ENCODE results near the gene GOLGA2. TPM values are rescaled to one million over a fixed set of nuclear protein-coding genes. Genes with fewer than 3 reads are reported as not detected.

Gene GOLGA2
- total and polyA plus RNA-seq, 2 of the 13 experiments (the other 11 are each of a cell fraction or from before 2014, with no cell fraction given) = 45.3 to 45.8 TPM

DNA sequence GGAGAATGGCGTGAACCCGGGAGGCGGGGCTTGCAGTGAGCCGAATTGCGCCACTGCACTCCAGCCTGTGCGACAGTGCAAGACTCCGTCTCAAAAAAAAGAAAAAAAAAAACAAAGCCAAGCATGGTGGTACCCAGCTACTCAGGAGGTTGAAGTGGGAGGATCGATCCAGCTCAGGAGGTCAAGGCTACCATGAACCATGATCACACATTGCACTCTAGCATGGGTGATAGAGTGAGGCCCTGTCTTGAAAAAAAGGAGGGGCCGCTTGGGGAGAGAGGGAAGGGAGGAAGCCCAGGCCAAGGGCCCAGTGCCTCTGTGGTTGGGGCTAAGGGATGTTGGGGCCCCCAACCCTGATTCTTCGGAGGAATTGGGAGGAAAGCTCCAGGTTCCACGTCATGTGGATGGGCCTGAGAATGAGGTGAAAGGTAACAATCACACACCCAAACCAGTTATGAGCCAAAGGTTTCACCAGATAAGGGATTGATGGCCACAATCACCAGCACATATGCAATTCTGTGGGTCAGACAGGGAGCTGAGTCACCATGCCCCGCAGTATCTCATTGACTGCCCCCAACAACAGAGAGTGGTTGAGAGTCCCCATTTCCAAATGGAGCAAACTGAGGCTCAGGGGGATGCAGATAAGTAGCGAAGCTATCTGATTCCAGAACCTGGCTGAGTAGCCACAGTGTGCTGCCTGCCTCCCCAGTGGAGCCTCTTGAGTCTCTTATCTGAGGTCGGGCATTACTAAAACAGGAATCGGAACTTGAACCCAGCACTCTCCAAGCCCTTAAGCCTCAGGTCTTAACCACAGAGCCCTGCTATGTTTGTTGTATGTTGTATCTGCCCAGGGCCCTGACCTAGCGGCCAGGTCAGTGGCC lies 20.8 kb upstream of the GOLGA2 start (continued):
- TF ChIP-seq ISX (CRISPR knock-in tag; conservative IDR thresholded peaks at IDR 0.05) (no peak), ZBTB33 (CRISPR knock-in tag; IDR thresholded peaks at IDR 0.05) (no peak; the same call in 1 of the 2 replicates), ZNF547 (CRISPR knock-in tag; IDR thresholded peaks at IDR 0.05) (no peak), AGO1 (IDR thresholded peaks at IDR 0.05; ENCODE audit: low read depth, low read length, poor library complexity, severe bottlenecking) (no peak), ZNF740 (CRISPR knock-in tag; IDR thresholded peaks at IDR 0.05) (no peak), AKAP8 (CRISPR knock-in tag; IDR thresholded peaks at IDR 0.05) (no peak), ZFP1 (CRISPR knock-in tag; IDR thresholded peaks at IDR 0.05) (no peak), EHMT2 (IDR thresholded peaks at IDR 0.05; ENCODE audit: borderline replicate concordance, low read depth, low read length) (no peak), ZNF75D (CRISPR knock-in tag; IDR thresholded peaks at IDR 0.05; ENCODE audit: borderline replicate concordance) (no peak), PLSCR1 (CRISPR knock-in tag; IDR thresholded peaks at IDR 0.05; ENCODE audit: borderline replicate concordance) (0 out of 2 replicates have a peak, but pooled peaks have one; percentile 61), ATRX (CRISPR knock-in tag; IDR thresholded peaks at IDR 0.05; ENCODE audit: borderline replicate concordance) (no peak), SNRNP70 (IDR thresholded peaks at IDR 0.05; ENCODE audit: low read depth, low read length) (no peak), ZNF558 (CRISPR knock-in tag; IDR thresholded peaks at IDR 0.05; ENCODE audit: borderline replicate concordance) (no peak), NCOR1 (IDR thresholded peaks at IDR 0.05; ENCODE audit: borderline replicate concordance, low read length) (no peak), ZNF234 (CRISPR knock-in tag; conservative IDR thresholded peaks at IDR 0.05) (no peak)
- TF ChIP-seq, protein P1, sequence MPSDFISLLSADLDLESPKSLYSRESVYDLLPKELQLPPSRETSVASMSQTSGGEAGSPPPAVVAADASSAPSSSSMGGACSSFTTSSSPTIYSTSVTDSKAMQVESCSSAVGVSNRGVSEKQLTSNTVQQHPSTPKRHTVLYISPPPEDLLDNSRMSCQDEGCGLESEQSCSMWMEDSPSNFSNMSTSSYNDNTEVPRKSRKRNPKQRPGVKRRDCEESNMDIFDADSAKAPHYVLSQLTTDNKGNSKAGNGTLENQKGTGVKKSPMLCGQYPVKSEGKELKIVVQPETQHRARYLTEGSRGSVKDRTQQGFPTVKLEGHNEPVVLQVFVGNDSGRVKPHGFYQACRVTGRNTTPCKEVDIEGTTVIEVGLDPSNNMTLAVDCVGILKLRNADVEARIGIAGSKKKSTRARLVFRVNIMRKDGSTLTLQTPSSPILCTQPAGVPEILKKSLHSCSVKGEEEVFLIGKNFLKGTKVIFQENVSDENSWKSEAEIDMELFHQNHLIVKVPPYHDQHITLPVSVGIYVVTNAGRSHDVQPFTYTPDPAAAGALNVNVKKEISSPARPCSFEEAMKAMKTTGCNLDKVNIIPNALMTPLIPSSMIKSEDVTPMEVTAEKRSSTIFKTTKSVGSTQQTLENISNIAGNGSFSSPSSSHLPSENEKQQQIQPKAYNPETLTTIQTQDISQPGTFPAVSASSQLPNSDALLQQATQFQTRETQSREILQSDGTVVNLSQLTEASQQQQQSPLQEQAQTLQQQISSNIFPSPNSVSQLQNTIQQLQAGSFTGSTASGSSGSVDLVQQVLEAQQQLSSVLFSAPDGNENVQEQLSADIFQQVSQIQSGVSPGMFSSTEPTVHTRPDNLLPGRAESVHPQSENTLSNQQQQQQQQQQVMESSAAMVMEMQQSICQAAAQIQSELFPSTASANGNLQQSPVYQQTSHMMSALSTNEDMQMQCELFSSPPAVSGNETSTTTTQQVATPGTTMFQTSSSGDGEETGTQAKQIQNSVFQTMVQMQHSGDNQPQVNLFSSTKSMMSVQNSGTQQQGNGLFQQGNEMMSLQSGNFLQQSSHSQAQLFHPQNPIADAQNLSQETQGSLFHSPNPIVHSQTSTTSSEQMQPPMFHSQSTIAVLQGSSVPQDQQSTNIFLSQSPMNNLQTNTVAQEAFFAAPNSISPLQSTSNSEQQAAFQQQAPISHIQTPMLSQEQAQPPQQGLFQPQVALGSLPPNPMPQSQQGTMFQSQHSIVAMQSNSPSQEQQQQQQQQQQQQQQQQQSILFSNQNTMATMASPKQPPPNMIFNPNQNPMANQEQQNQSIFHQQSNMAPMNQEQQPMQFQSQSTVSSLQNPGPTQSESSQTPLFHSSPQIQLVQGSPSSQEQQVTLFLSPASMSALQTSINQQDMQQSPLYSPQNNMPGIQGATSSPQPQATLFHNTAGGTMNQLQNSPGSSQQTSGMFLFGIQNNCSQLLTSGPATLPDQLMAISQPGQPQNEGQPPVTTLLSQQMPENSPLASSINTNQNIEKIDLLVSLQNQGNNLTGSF (CRISPR knock-in tag; IDR thresholded peaks at IDR 0.05) = no peak
- TF ChIP-seq, protein P2, sequence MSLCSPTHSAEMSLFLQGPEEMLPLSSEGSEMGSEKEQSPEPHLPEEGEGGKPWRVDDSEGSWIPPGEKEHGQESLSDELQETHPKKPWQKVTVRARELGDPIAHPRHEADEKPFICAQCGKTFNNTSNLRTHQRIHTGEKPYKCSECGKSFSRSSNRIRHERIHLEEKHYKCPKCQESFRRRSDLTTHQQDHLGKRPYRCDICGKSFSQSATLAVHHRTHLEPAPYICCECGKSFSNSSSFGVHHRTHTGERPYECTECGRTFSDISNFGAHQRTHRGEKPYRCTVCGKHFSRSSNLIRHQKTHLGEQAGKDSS (CRISPR knock-in tag; IDR thresholded peaks at IDR 0.05; ENCODE audit: borderline replicate concordance, low read depth) = no peak

Measured in HepG2 (cell line).